ENCODE results near the gene ZNF579.
A peak's percentile ranks its signal among the peaks of the same experiment; 100 is the strongest.
"Not testable (repeated sequence)": the region's sequence is repeated elsewhere in the genome, so short reads cannot be mapped to it uniquely, and the experiment has no call there.

ZNF579 gene

GRCh38 chr19:55594996-55595545 lies 14.4 kb upstream of the ZNF579 start:
- Mint-ChIP-seq H3K27me3 (no peaks in the 10 kb centered on the region), H3K27ac (no peak overlapping the region), H3K36me3 (peaks cover 49 to 53% of the 10 kb centered on the region in 2 donors), H3K9me3 (peaks cover 12 to 14% of the 10 kb centered on the region in 2 donors), H3K4me1 (peaks cover 10 to 42% of the 10 kb centered on the region in 2 donors), H3K4me3 (no peak overlapping the region)
- DNase-seq (no peak), ATAC-seq (replicated peaks) (no peak)

GRCh38 chr19:55593096-55593772 lies 12.6 kb upstream of the ZNF579 start:
- Mint-ChIP-seq H3K27me3 (no peaks in the 10 kb centered on the region), H3K4me3 (no peak overlapping the region), H3K4me1 (peaks cover 6 to 34% of the 10 kb centered on the region in 2 donors), H3K27ac (no peak overlapping the region), H3K36me3 (peaks cover 44 to 47% of the 10 kb centered on the region in 2 donors), H3K9me3 (peaks cover 7 to 10% of the 10 kb centered on the region in 2 donors)
- no peak for DNase-seq
- ATAC-seq (replicated peaks), result no peak

- H3K4me3 Mint-ChIP-seq, result no peak overlapping the region
- H3K4me1 Mint-ChIP-seq, result peaks cover 1 to 28% of the 10 kb centered on the region in 2 donors
- no peak for ATAC-seq (replicated peaks)
- no peak for DNase-seq
- no peak overlapping the region for H3K27ac Mint-ChIP-seq
- no peaks in the 10 kb centered on the region for H3K27me3 Mint-ChIP-seq
- peaks cover 7 to 10% of the 10 kb centered on the region in 2 donors for H3K9me3 Mint-ChIP-seq
- H3K36me3 Mint-ChIP-seq, result peaks cover 39 to 43% of the 10 kb centered on the region in 2 donors
These were observed 11.9 kb upstream of the ZNF579 start for GRCh38 chr19:55592391-55593090.

- ATAC-seq (replicated peaks) (no peak), DNase-seq (no peak)
- Mint-ChIP-seq H3K4me3 (no peak overlapping the region), H3K27me3 (no peaks in the 10 kb centered on the region), H3K9me3 (peaks cover 7 to 10% of the 10 kb centered on the region in 2 donors), H3K4me1 (peaks cover 8 to 28% of the 10 kb centered on the region in 2 donors), H3K36me3 (peaks cover 32 to 35% of the 10 kb centered on the region in 2 donors), H3K27ac (no peak overlapping the region)
These were observed 10.9 kb upstream of the ZNF579 start for GRCh38 chr19:55591555-55591954.

GRCh38 chr19:55590617-55591016 lies 10.0 kb upstream of the ZNF579 start:
- ATAC-seq (replicated peaks) (no peak), DNase-seq (no peak)
- no peaks in the 10 kb centered on the region for H3K27me3 Mint-ChIP-seq
- H3K27ac Mint-ChIP-seq, result no peak overlapping the region
- no peak overlapping the region for H3K4me3 Mint-ChIP-seq
- H3K36me3 Mint-ChIP-seq, result peaks cover 24 to 26% of the 10 kb centered on the region in 2 donors
- peaks cover 7 to 8% of the 10 kb centered on the region in 2 donors for H3K9me3 Mint-ChIP-seq
- peaks cover 16 to 34% of the 10 kb centered on the region in 2 donors for H3K4me1 Mint-ChIP-seq

- ATAC-seq (replicated peaks) (no peak), DNase-seq (no peak)
- H3K27ac Mint-ChIP-seq, result no peak overlapping the region
- H3K9me3 Mint-ChIP-seq, result peaks cover 3 to 4% of the 10 kb centered on the region in 2 donors
- peak overlapping the region in 1 of 2 donors; percentile 10 for H3K4me3 Mint-ChIP-seq
- peaks cover 20 to 34% of the 10 kb centered on the region in 2 donors for H3K4me1 Mint-ChIP-seq
- no peaks in the 10 kb centered on the region for H3K27me3 Mint-ChIP-seq
- H3K36me3 Mint-ChIP-seq, result peaks cover 19 to 20% of the 10 kb centered on the region in 2 donors
These were observed 9.5 kb upstream of the ZNF579 start for GRCh38 chr19:55590109-55590508.

- H3K27me3 Mint-ChIP-seq, result no peaks in the 10 kb centered on the region
- DNase-seq, result no peak
- no peak for ATAC-seq (replicated peaks)
- H3K4me3 Mint-ChIP-seq, result peak overlapping the region in 1 of 2 donors; percentile 41
- H3K4me1 Mint-ChIP-seq, result peaks cover 21 to 33% of the 10 kb centered on the region in 2 donors
- no peaks in the 10 kb centered on the region for H3K9me3 Mint-ChIP-seq
- H3K36me3 Mint-ChIP-seq, result peaks cover 11 to 12% of the 10 kb centered on the region in 2 donors
- H3K27ac Mint-ChIP-seq, result no peak overlapping the region
These were observed 8.1 kb upstream of the ZNF579 start for GRCh38 chr19:55588738-55589137.

- H3K27ac Mint-ChIP-seq, result peak overlapping the region; percentile 82
- DNase-seq, result peak; percentile 92
- no peaks in the 10 kb centered on the region for H3K27me3 Mint-ChIP-seq
- H3K4me1 Mint-ChIP-seq, result peaks cover 20 to 33% of the 10 kb centered on the region in 2 donors
- no peaks in the 10 kb centered on the region for H3K9me3 Mint-ChIP-seq
- peak overlapping the region; percentile 84 to 86 for H3K4me3 Mint-ChIP-seq
- peaks cover 8 to 9% of the 10 kb centered on the region in 2 donors for H3K36me3 Mint-ChIP-seq
- peak; percentile 98 for ATAC-seq (replicated peaks)
These were observed 6.5 kb upstream of the ZNF579 start for GRCh38 chr19:55586976-55587668.

GRCh38 chr19:55585658-55586339 lies 5.2 kb upstream of the ZNF579 start:
- no peaks in the 10 kb centered on the region for H3K36me3 Mint-ChIP-seq
- H3K9me3 Mint-ChIP-seq, result no peaks in the 10 kb centered on the region
- ATAC-seq (replicated peaks) (peak; percentile 33 to 56), DNase-seq (peak; percentile 32)
- H3K4me1 Mint-ChIP-seq, result peaks cover 30 to 38% of the 10 kb centered on the region in 2 donors
- H3K27me3 Mint-ChIP-seq, result no peaks in the 10 kb centered on the region
- peak overlapping the region; percentile 42 for H3K27ac Mint-ChIP-seq
- peak overlapping the region; percentile 84 to 86 for H3K4me3 Mint-ChIP-seq

GRCh38 chr19:55584871-55585270 lies 4.2 kb upstream of the ZNF579 start:
- DNase-seq (no peak), ATAC-seq (replicated peaks) (no peak)
- H3K4me3 Mint-ChIP-seq, result no peak overlapping the region
- H3K9me3 Mint-ChIP-seq, result no peaks in the 10 kb centered on the region
- peaks cover 32 to 42% of the 10 kb centered on the region in 2 donors for H3K4me1 Mint-ChIP-seq
- no peaks in the 10 kb centered on the region for H3K27me3 Mint-ChIP-seq
- peaks cover 1 to 2% of the 10 kb centered on the region in 2 donors for H3K36me3 Mint-ChIP-seq
- peak overlapping the region; percentile 42 for H3K27ac Mint-ChIP-seq

GRCh38 chr19:55583897-55584296 lies 3.2 kb upstream of the ZNF579 start:
- ATAC-seq (replicated peaks); H3K36me3 Mint-ChIP-seq; H3K27me3 Mint-ChIP-seq; H3K4me3 Mint-ChIP-seq; H3K27ac Mint-ChIP-seq; H3K9me3 Mint-ChIP-seq; DNase-seq: not testable (repeated sequence)
- H3K4me1 Mint-ChIP-seq, result peaks cover 36 to 47% of the 10 kb centered on the region in 2 donors

- not testable (repeated sequence) for H3K4me3 Mint-ChIP-seq; ATAC-seq (replicated peaks); DNase-seq; H3K27ac Mint-ChIP-seq; H3K9me3 Mint-ChIP-seq; H3K27me3 Mint-ChIP-seq
- peaks cover 34 to 44% of the 10 kb centered on the region in 2 donors for H3K4me1 Mint-ChIP-seq
- H3K36me3 Mint-ChIP-seq, result peaks cover 10% of the 10 kb centered on the region in 2 donors
These were observed 1.6 kb upstream of the ZNF579 start for GRCh38 chr19:55582284-55582683.

GRCh38 chr19:55581823-55582223 lies 1.2 kb upstream of the ZNF579 start:
- Mint-ChIP-seq H3K27me3 (no peaks in the 10 kb centered on the region), H3K27ac (no peak overlapping the region)
- ATAC-seq (replicated peaks), result no peak

More at GRCh38 chr19:55581823-55582223, 1.2 kb upstream of the ZNF579 start:
- Mint-ChIP-seq H3K4me1 (peaks cover 31 to 39% of the 10 kb centered on the region in 2 donors), H3K36me3 (peaks cover 15% of the 10 kb centered on the region in 2 donors), H3K9me3 (no peaks in the 10 kb centered on the region), H3K4me3 (no peak overlapping the region)
- no peak for DNase-seq
